Mucosa of rectum (tissue), 2 donors: Measurements from ENCODE around the gene PRPH.
"Not testable (repeated sequence)": the region's sequence is repeated elsewhere in the genome, so short reads cannot be mapped to it uniquely, and the experiment has no call there.

Experiments used
- H3K27ac ChIP-seq, 2 donors: one replicate each; pipeline ENCODE4 v1.7.0; 2013; ENCODE audit warnings: inconsistent platforms in 2 of 2, low read depth in 2 of 2, low read length in 2 of 2
- H3K27me3 ChIP-seq, 2 donors: one replicate each; pipeline ENCODE4 v1.7.0; 2013; ENCODE audit warnings: low read length in 2 of 2; ENCODE audit not compliant: control insufficient read depth in 2 of 2, insufficient read depth in 2 of 2
- H3K36me3 ChIP-seq, 2 donors: one replicate each; pipeline ENCODE4 v1.7.0; 2013; ENCODE audit warnings: low read length in 2 of 2; ENCODE audit not compliant: control insufficient read depth in 2 of 2, insufficient read depth in 2 of 2
- H3K4me1 ChIP-seq, 2 donors: one replicate each; pipeline ENCODE4 v1.7.0; 2013; ENCODE audit warnings: low read length in 2 of 2, mild to moderate bottlenecking in 1 of 2; ENCODE audit not compliant: control insufficient read depth in 2 of 2, insufficient read depth in 2 of 2
- H3K4me3 ChIP-seq, 2 donors: one replicate each; pipeline ENCODE4 v1.7.0; 2013; ENCODE audit warnings: low read length in 2 of 2
- H3K9ac ChIP-seq, 2 donors: one replicate each; pipeline ENCODE4 v1.7.0; 2013; ENCODE audit warnings: low read length in 2 of 2, low read depth in 1 of 2, mild to moderate bottlenecking in 1 of 2
- H3K9me3 ChIP-seq, 2 donors: one replicate each; pipeline ENCODE4 v1.7.0; 2013; ENCODE audit warnings: low read length in 2 of 2; ENCODE audit not compliant: control insufficient read depth in 2 of 2
- donor health status: healthy.
- donor health status: Normal muscosa, but diverticular disease.

The PRPH gene

GRCh38 chr12:49332441-49332861 is 37.5 kb downstream of the PRPH start:
- H3K36me3 ChIP-seq, result no peaks in the 10 kb centered on the region
- peaks cover 23% of the 10 kb centered on the region in 2 donors for H3K27me3 ChIP-seq
- no peak overlapping the region for H3K27ac ChIP-seq
- no peaks in the 10 kb centered on the region for H3K9me3 ChIP-seq
- peaks cover 12 to 18% of the 10 kb centered on the region in 2 donors for H3K4me1 ChIP-seq
- no peak overlapping the region for H3K4me3 ChIP-seq
- no peak overlapping the region for H3K9ac ChIP-seq

GRCh38 chr12:49332891-49333371 is 38.0 kb downstream of the PRPH start:
- peaks cover 12 to 18% of the 10 kb centered on the region in 2 donors for H3K4me1 ChIP-seq
- H3K36me3 ChIP-seq, result no peaks in the 10 kb centered on the region
- H3K27ac ChIP-seq, result no peak overlapping the region
- H3K9ac ChIP-seq, result no peak overlapping the region
- H3K27me3 ChIP-seq, result peaks cover 23 to 24% of the 10 kb centered on the region in 2 donors
- peak overlapping the region in 1 of 2 donors; percentile 1 for H3K4me3 ChIP-seq
- no peaks in the 10 kb centered on the region for H3K9me3 ChIP-seq

DNA sequence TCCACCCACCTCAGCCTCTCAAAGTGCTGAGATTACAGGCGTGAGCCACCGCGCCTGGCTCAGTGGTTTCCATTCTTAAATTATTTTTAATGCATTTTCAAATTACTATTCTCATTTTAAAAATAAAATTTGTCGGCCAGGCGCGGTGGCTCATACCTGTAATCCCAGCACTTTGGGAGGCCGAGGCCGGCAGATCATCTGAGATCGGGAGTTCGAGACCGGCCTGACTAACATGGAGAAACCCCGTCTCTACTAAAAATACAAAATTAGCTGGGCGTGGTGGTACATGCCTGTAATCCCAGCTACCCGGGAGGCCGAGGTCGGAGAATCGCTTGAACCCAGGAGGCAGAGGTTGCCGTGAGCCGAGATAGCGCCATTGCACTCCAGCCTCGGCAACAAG is 38.8 kb downstream of the PRPH start:
- peaks cover 26 to 27% of the 10 kb centered on the region in 2 donors for H3K27me3 ChIP-seq
- not testable (repeated sequence) for H3K4me3 ChIP-seq, H3K36me3 ChIP-seq, H3K27ac ChIP-seq, H3K9me3 ChIP-seq, H3K9ac ChIP-seq
- H3K4me1 ChIP-seq, result peaks cover 12 to 18% of the 10 kb centered on the region in 2 donors

GRCh38 chr12:49334226-49334625 is 39.3 kb downstream of the PRPH start:
- Histone ChIP-seq H3K27ac (no peak overlapping the region), H3K4me1 (peaks cover 14 to 21% of the 10 kb centered on the region in 2 donors), H3K4me3 (no peak overlapping the region), H3K36me3 (no peaks in the 10 kb centered on the region), H3K27me3 (peaks cover 26 to 27% of the 10 kb centered on the region in 2 donors), H3K9ac (no peak overlapping the region), H3K9me3 (no peaks in the 10 kb centered on the region)

- Histone ChIP-seq H3K36me3 (no peaks in the 10 kb centered on the region), H3K9ac (no peak overlapping the region), H3K9me3 (no peaks in the 10 kb centered on the region), H3K4me3 (no peak overlapping the region), H3K27me3 (peaks cover 26 to 27% of the 10 kb centered on the region in 2 donors), H3K4me1 (peaks cover 18 to 26% of the 10 kb centered on the region in 2 donors), H3K27ac (no peak overlapping the region)
Observed at GRCh38 chr12:49334681-49335080, 39.7 kb downstream of the PRPH start.

DNA sequence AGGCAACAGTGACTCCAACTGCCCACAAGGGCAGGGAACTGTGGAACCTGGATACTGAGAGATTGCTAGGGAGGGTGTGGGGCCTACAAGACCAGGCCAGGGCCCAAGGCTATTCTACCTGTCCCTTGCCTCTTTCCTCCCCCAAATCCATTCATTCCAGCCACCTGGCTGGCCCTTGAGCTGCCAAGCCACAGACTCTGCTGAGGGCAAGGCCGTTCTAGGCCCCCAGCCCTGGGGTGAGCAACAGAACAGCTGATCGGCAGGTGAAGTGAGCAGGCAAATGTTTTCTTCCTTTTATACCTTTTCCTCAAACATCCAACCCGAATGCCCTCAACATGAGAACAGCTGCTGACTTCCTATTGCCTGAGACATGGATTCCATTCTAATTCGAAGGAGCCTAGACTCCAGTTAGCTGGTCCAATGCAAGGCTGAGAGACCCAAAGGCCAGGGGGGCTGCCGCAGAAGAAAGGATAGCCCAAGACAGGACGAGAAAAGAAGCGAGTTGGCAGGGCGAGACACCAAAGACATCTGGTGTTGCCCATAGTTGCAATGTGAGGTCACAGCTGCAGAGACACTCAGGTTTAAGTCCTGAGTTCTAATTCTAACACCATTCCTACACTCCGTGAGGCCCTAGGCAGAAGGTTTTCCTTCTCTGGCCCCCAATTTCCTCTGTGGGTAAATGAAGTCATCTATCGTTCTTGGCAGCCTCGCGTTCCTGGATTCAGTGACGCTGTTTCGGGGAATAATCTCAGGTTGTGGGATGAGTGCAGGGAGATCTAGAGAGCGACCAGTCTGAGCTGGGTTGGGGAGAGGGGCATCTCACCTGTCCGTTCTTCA is 40.4 kb downstream of the PRPH start:
- Histone ChIP-seq H3K27ac (no peak overlapping the region), H3K36me3 (no peaks in the 10 kb centered on the region), H3K4me3 (no peak overlapping the region), H3K27me3 (peaks cover 26 to 27% of the 10 kb centered on the region in 2 donors), H3K9me3 (no peaks in the 10 kb centered on the region), H3K4me1 (peaks cover 18 to 27% of the 10 kb centered on the region in 2 donors), H3K9ac (no peak overlapping the region)

GRCh38 chr12:49335955-49336644 is 41.2 kb downstream of the PRPH start:
- Histone ChIP-seq H3K27me3 (peaks cover 26 to 27% of the 10 kb centered on the region in 2 donors), H3K36me3 (no peaks in the 10 kb centered on the region), H3K9me3 (no peaks in the 10 kb centered on the region), H3K27ac (no peak overlapping the region), H3K4me1 (peaks cover 17 to 27% of the 10 kb centered on the region in 2 donors), H3K9ac (no peak overlapping the region), H3K4me3 (no peak overlapping the region)

GRCh38 chr12:49336645-49337584 is 42.0 kb downstream of the PRPH start, which contains the start of gene C1QL4:
TSS of gene C1QL4 (minus strand) at chr12:49337188. CDS start at chr12:49336477, 711 bp downstream.
- no peak within 1 kb of the TSS for H3K27ac ChIP-seq
- peak within 1 kb of the TSS in 1 of 2 donors; percentile 30 for H3K9ac ChIP-seq
- peak within 1 kb of the TSS; percentile 38 to 49 for H3K4me3 ChIP-seq
- H3K9me3 ChIP-seq, result no peaks in the 10 kb centered on the region
- H3K4me1 ChIP-seq, result peaks cover 9 to 19% of the 10 kb centered on the region in 2 donors
- no peaks in the 10 kb centered on the region for H3K36me3 ChIP-seq
- H3K27me3 ChIP-seq, result peaks cover 26 to 27% of the 10 kb centered on the region in 2 donors

DNA sequence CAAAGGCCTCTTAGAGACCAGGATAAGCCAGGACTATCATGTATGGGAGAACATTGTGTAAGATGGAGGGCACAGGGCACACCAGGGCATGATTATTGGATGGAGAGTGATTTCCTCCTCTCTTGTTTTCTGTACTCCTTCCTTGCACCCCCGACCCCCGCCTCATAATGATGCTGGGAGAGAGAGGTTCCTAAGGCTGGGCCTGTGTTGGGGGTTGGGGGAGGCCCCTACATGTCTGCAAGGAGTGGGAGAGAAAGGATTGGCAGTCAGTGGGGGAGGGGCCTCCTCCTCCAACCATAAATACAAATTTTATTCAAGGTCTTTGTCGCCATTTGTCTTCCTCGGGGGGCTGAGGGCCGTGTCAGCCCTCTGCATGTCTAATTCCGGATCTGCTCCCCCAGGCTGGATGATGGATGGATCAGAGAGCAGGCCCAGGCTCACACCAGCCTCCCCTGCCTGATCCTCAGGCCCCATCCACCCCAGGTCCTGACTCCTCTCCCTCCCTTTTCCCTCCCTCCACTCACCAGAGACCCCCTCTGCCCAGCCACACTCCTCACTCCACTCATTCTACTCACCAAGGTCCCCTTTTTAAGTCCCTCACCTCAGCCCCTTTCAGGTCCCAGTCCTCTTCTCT is 44.0 kb downstream of the PRPH start:
- Histone ChIP-seq H3K4me1 (peaks cover 25 to 29% of the 10 kb centered on the region in 2 donors), H3K9ac (peak overlapping the region in 1 of 2 donors; percentile 36), H3K27me3 (peaks cover 33 to 36% of the 10 kb centered on the region in 2 donors)

More for the DNA sequence above, 44.0 kb downstream of the PRPH start:
- Histone ChIP-seq H3K27ac (no peak overlapping the region), H3K4me3 (no peak overlapping the region), H3K9me3 (no peaks in the 10 kb centered on the region), H3K36me3 (no peaks in the 10 kb centered on the region)
